ENCODE data around the gene FOXQ1. TPM values are rescaled to one million over a fixed set of nuclear protein-coding genes. Genes with fewer than 3 reads are reported as not detected.

FOXQ1 gene
- total RNA-seq, 1 experiment from 2014 or later: 0.06 TPM

DNA sequence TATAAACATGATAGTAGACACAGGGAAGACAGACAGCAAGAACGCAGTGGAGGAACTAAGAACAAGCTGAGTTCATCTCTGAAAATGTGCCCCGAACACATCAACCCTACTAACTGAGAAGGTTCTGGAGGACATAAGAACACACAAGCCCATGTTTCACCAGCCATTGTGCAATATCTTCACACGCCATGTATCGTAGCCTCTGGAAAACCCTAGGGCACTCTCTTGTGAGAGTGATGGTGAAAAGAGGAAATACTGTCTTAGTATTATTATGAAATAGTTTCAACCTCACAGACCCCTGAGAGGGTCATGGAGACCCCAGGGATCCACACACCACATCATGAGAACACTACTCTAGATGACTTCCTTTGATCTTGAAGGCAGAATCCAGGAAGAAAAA, 51.4 kb downstream of the FOXQ1 start:
- DNase-seq (ENCODE audit: low read depth): no peak

DNA sequence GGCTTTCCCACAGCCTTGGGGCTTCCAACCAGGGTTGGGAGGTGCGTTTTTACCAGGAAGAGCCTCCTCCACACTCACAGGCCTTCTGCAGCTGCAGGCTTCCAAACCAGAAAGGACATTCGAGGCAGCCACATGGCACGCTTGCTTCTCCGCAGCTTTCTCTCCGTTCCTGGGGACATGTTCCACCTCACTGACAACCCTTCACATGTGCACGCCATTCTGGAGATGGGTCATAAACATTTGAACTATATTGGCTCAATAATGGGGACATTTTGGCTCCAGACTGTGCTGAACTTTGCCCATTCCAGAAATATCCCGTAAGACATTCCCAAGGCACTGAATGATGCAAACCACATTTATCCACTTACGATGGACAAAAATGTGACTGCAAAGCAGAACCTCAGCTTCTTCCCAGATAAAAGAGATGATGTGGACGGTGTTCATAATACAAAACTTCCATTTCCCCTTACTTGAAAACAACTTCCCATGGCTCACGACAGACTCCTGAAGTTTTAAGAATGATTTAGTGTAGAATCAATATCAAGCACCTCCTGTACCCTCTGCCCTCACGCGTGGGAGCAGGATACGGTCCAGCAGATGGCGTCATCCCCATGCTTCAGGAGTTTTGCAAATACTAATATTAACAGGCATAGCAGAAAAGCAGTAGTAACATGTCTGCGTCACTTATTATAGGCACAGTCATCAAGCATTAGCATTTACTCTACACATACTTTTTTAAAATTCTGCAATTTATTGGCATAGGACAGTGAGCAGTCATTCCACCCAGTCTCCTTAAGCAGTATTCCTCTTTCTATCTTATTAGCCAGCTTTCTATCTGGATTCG, 52.1 kb downstream of the FOXQ1 start:
- peak; percentile 33 for DNase-seq (ENCODE audit: low read depth)

Other genes with a start within 250 kb of the FOXQ1 start
- gene FOXF2, start 77.5 kb downstream of the FOXQ1 start, total RNA-seq (2014; rRNA removed; shearing (Covaris generic)): 1.6 and 2.7 TPM in 2 replicates